ENCODE measurements around the gene BRS3.

BRS3 gene

GRCh38 chrX:136496186-136496763 is 8.5 kb downstream of the BRS3 start:
- DNase-seq: no peak

DNA sequence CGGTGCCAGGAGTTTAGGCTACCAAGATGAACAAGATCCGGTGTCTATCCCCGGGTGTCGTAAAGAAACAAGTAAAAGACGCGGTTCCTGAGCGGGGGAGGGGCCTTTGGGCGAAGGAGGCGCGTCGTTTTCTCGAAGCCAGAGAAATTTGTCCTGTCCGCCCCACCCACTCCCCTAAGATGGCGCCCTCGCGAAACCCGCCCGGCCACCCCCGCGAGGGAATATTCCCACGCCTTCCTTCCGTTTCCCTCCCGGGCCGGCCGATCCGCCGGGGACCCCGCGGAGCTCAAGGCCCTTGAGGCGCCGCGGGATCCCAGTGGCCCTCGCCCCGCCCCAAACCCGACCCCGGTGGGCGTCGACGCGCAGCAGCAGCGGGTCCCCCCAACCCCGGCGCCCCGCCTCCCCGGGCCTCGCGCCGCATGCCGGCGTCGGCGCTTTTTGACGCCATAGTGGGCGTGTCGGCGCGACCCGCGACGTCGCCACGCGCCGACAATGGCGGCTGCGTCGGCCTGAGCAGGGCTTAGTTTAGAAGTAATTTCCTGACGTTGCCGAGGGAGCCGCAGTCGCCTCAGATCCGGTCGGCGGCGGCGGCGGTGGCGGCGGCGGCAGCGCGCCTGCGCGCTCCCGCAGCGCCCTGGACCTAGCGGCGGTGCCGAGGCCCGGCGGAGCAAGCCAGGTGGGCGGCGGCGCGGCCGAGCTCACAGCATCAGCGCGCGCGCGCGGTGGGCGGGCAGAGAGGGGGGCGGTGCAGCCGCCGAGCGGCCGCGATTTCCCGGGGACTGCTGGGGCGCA is 9.2 kb downstream of the BRS3 start:
- peak; percentile 90 for DNase-seq

DNA sequence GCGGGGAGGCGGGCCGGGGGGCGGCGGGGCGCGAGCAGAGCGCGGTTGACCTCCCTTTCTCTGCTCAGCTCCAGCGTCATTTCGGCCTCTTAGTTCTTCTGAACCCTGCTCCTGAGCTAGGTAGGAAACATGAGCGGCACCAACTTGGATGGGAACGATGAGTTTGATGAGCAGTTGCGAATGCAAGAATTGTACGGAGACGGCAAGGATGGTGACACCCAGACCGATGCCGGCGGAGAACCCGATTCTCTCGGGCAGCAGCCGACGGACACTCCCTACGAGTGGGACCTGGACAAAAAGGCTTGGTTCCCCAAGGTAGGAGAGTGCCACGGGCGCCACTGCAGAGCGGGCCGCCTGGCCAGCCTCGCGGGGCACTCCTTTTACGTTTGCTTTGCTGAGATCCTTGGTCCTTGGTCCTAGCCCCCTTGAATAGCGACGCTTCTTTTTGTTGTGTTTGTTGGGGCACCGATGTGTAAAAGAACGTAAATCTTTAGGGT is 9.9 kb downstream of the BRS3 start, which contains the start of gene HTATSF1:
HTATSF1 (plus strand) TSS at position 37 of the 497 bp plus-strand sequence; CDS start at position 130, 93 bp downstream.
- no peak for DNase-seq

GRCh38 chrX:136519069-136519468 is 31.3 kb downstream of the BRS3 start:
- no peak for DNase-seq

DNA sequence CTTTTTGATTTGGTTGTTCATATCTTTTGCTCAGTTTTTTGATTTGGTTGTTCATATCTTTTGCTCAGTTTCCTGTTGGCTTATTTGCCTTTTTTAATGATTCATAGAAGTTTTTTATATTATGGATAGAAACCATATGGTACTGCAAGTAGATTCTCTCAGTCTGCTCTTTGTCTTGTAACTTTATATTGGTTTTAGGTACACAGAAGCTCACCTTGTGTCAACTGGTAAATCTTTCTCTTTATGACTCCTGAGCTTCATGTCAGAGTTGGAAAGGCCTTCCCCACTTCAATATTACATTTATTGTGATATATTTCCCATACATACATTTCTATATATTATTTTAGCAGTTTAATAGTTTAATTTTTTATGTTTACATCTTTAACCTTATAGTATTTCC is 36.0 kb downstream of the BRS3 start:
- DNase-seq: no peak

GRCh38 chrX:136525738-136526606 is 38.2 kb downstream of the BRS3 start:
- no peak for DNase-seq

GRCh38 chrX:136528645-136529315 is 41.0 kb downstream of the BRS3 start:
- no peak for DNase-seq

GRCh38 chrX:136529795-136530194 is 42.0 kb downstream of the BRS3 start:
- no peak for DNase-seq

DNA sequence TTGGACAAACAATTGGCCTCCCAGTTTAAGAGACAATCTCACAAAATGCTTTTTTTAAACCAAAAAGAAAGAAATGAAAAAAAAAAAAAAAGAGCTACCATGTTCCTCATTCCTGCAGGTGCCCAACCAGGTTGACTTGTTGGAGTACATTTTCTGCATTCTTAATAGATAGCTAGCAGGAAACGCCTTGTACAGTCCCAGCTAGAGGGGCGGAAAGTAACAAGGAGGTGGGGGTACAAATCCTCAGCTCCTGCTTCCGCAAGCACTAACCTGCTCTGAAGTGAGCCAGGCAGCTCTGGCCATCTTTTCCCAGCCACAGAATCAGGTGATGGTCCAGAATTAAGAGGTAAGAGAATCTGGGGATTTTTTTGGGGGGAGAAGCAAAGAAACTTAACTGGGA is 44.2 kb downstream of the BRS3 start, which contains the start of gene VGLL1:
VGLL1 (plus strand) TSS at position 265 of the 400 bp plus-strand sequence. CDS start 3,806 bp downstream, outside the sequence.
- DNase-seq: no peak

DNA sequence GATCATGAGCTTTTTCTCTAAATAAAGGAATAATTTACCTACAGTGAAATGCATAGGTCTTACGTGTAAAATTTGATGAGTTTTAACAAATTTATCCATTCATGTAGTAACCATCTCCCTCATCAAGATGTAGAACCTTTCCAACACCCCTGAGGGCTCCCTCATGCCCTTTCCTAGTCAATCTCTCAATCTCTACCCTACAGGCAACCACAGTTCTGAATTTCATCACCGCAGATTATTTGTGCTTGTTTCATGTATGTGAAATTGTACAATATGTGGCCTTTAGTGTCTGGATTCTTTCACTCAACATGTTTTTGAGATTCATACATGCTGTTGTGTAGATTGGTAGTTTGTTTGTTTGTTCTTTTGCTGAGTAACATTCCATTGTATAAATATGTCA is 46.4 kb downstream of the BRS3 start:
- DNase-seq: no peak

DNA sequence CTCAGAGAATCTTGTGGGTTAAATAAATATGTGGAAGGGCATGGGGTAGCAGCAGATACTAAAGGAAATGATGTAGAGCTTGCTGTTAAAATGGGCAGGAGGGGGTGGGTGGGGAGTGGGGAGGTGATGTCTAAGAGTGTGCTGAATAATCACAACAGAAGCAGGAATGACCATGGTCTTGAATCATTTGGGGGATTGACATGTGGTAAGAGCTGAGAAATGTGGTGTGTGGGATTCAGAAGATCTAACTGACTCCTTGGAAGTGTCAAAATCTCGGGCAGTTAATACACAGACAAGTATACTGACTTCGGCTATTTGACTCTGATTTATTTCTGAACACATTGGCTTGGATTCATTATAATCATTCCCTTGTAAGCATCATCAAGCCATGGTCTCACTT is 51.1 kb downstream of the BRS3 start:
- no peak for DNase-seq

DNA sequence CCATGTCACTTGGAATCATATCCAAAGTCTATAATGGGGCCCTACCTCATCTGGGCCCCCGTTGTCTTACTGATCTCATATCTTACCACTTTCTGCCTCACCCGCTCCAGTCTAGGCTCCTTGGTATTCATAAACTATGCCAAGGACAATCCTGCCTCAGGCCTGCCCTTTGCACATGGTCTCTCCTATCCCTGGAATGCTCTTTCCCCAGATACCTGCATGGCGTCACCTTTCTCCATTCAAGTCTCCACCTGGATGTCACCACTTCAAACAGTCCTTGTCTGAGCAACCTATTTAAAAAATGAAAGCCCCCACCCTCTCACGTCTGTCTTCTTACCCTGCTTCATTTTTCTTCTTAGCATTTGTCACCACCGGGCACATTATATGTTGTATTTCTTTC is 52.5 kb downstream of the BRS3 start:
- DNase-seq: no peak

- DNase-seq: no peak
Measured at GRCh38 chrX:136541294-136541693, 53.5 kb downstream of the BRS3 start.

- DNase-seq: no peak
Measured at GRCh38 chrX:136542281-136542680, 54.5 kb downstream of the BRS3 start.

Measured in CD4-positive, alpha-beta T cell treated with Interleukin-6 for 4 hours (primary cell).